Measurements from ENCODE around the gene TAB2.

The TAB2 gene

DNA sequence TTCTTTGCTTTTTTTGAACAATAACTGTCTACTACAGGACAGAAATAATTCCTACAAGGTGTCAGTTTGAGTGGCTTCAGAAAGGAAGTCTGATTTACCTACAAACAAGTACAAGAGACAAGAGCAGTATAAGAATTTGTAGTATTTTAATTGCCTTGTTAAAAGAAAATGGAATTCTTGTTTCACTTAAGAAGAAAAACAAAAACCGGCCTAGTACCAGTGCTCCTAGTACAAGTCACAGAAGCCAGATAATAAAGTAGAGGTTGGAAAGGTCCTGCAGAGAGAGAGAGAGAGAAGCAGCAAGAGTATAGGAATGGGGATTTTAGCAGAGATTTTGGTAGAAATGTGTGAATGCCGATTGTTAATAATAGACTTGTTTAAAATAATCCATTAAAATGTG lies 6.4 kb downstream of the TAB2 start:
- no peak overlapping the region for H3K4me3 ChIP-seq (ENCODE audit: low read length)
- TF ChIP-seq CTCF (IDR thresholded peaks at IDR 0.05; ENCODE audit: insufficient read depth, low read depth, low read length, missing control alignments): no peak
- DNase-seq (ENCODE audit: low read depth): no peak

- H3K4me3 ChIP-seq (ENCODE audit: low read length): no peak overlapping the region
- no peak for TF ChIP-seq CTCF (IDR thresholded peaks at IDR 0.05; ENCODE audit: insufficient read depth, low read depth, low read length, missing control alignments)
- no peak for DNase-seq (ENCODE audit: low read depth)
Observed at GRCh38 chr6:149324428-149324827, 6.9 kb downstream of the TAB2 start.

DNA sequence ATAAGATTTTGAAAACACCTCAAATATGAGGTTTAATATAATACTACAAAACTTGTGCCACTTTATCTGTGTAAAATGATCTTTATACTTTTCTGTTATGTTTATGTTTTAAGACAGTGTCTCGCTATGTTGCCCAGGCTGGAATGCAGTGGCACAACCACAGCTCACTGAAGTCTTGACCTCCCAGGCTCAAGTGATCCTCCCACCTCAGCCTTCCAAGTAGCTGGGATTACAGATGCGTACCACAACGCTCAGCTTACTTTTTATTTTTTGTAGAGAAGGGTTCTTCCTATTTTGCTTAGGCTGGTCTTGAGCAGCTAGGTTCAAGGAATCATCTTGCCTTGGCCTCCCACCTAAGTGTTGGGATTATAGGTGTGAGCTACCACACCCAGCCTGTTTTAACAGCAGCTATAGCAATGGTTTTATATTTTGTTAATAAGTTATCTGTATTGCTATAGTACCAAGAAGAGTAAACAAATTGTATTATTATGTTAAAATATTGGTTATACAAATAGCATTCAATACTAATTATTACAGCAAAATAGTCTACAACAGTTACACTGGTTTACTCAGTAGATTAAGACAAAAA lies 8.2 kb downstream of the TAB2 start:
- TF ChIP-seq CTCF (IDR thresholded peaks at IDR 0.05; ENCODE audit: insufficient read depth, low read depth, low read length, missing control alignments): no peak
- DNase-seq (ENCODE audit: low read depth): no peak
- no peak overlapping the region for H3K4me3 ChIP-seq (ENCODE audit: low read length)

- no peak for DNase-seq (ENCODE audit: low read depth)
- no peak for TF ChIP-seq CTCF (IDR thresholded peaks at IDR 0.05; ENCODE audit: insufficient read depth, low read depth, low read length, missing control alignments)
- H3K4me3 ChIP-seq (ENCODE audit: low read length): no peak overlapping the region
Observed at GRCh38 chr6:149327638-149328037, 10.1 kb downstream of the TAB2 start.

- TF ChIP-seq CTCF (IDR thresholded peaks at IDR 0.05; ENCODE audit: insufficient read depth, low read depth, low read length, missing control alignments): no peak
- no peak overlapping the region for H3K4me3 ChIP-seq (ENCODE audit: low read length)
- no peak for DNase-seq (ENCODE audit: low read depth)
Observed at GRCh38 chr6:149328083-149328482, 10.6 kb downstream of the TAB2 start.

- H3K4me3 ChIP-seq (ENCODE audit: low read length): no peak overlapping the region
- DNase-seq (ENCODE audit: low read depth): no peak
- no peak for TF ChIP-seq CTCF (IDR thresholded peaks at IDR 0.05; ENCODE audit: insufficient read depth, low read depth, low read length, missing control alignments)
Observed at GRCh38 chr6:149329529-149329928, 12.0 kb downstream of the TAB2 start.

DNA sequence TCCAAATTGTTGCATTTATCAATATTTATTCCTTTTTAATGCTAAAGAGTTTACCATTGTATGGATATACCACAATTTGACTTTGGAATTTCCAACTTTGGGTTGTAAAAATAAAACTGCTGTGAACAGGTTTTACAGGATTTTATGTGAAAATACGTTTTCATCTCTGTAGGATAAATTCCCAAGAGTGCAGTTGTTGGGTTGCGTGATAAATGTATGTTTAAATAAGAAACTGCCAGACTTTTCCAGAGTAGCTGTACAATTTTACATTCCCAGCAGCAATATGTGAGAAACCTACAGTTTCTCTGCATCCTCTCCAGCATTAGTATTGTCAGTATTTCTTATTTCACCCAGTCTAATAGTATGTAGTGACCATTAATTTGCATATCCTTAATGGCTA lies 12.6 kb downstream of the TAB2 start:
- DNase-seq (ENCODE audit: low read depth): no peak
- TF ChIP-seq CTCF (IDR thresholded peaks at IDR 0.05; ENCODE audit: insufficient read depth, low read depth, low read length, missing control alignments): no peak
- H3K4me3 ChIP-seq (ENCODE audit: low read length): no peak overlapping the region

Data from epithelial cell of esophagus (primary cell).